Stimulated activated CD4-positive, alpha-beta T cell treated with anti-CD3 and anti-CD28 coated beads, Interleukin-15, amount 100 ng/mL, for 1 hour (primary cell): ENCODE measurements around the gene DPYD.

Source experiments
- DNase-seq, 2 donors: peaks; one replicate each; pipeline ENCODE4 v3.0.0-alpha.2; 2020; ENCODE audit warnings: low read depth in 1 of 2, low spot score in 1 of 2

The DPYD gene

GRCh38 chr1:97105531-97105930 lies 815.3 kb downstream of the DPYD start:
- no peak for DNase-seq

- DNase-seq, result no peak
Observed at GRCh38 chr1:97101509-97101908, 819.3 kb downstream of the DPYD start.

- no peak for DNase-seq
Observed at GRCh38 chr1:97097404-97097925, 823.4 kb downstream of the DPYD start.

- no peak for DNase-seq
Observed at GRCh38 chr1:97095764-97096163, 825.1 kb downstream of the DPYD start.

- no peak for DNase-seq
Observed at GRCh38 chr1:97094247-97094972, 826.4 kb downstream of the DPYD start.

GRCh38 chr1:97093741-97094140 lies 827.1 kb downstream of the DPYD start:
- no peak for DNase-seq

GRCh38 chr1:97092824-97093223 lies 828.0 kb downstream of the DPYD start:
- no peak for DNase-seq

- DNase-seq, result no peak
Observed at GRCh38 chr1:97091679-97092078, 829.2 kb downstream of the DPYD start.

GRCh38 chr1:97091263-97091662 lies 829.6 kb downstream of the DPYD start:
- no peak for DNase-seq

- no peak for DNase-seq
Observed at GRCh38 chr1:97090725-97091124, 830.1 kb downstream of the DPYD start.

GRCh38 chr1:97089173-97089572 lies 831.7 kb downstream of the DPYD start:
- DNase-seq, result no peak

- no peak for DNase-seq
Observed at GRCh38 chr1:97088391-97088790, 832.4 kb downstream of the DPYD start.

GRCh38 chr1:97084546-97084945 lies 836.3 kb downstream of the DPYD start:
- no peak for DNase-seq

GRCh38 chr1:97082160-97082848 lies 838.5 kb downstream of the DPYD start:
- DNase-seq, result no peak

GRCh38 chr1:97078872-97079271 lies 842.0 kb downstream of the DPYD start:
- no peak for DNase-seq

GRCh38 chr1:97077221-97077620 lies 843.6 kb downstream of the DPYD start:
- DNase-seq, result no peak

- DNase-seq, result no peak
Observed at GRCh38 chr1:97074771-97075170, 846.1 kb downstream of the DPYD start.

- no peak for DNase-seq
Observed at GRCh38 chr1:97073936-97074335, 846.9 kb downstream of the DPYD start.

- DNase-seq, result no peak
Observed at GRCh38 chr1:97073169-97073568, 847.7 kb downstream of the DPYD start.

GRCh38 chr1:97071173-97071572 lies 849.7 kb downstream of the DPYD start:
- no peak for DNase-seq

GRCh38 chr1:97070376-97070775 lies 850.5 kb downstream of the DPYD start:
- DNase-seq, result no peak

- no peak for DNase-seq
Observed at GRCh38 chr1:97069312-97069711, 851.5 kb downstream of the DPYD start.

- DNase-seq, result no peak
Observed at GRCh38 chr1:97066860-97067259, 854.0 kb downstream of the DPYD start.
